GM18951 (cell line): ENCODE results near the gene MSX1.

Experiments
- POLR2A ChIP-seq: IDR thresholded peaks from 4 replicates; pipeline ENCODE4 v1.6.1; 2011; ENCODE audit warnings: mild to moderate bottlenecking; ENCODE audit not compliant: insufficient read length, insufficient read depth; ENCODE audit errors: extremely low read depth
- in situ Hi-C: fragments of 300-500 bp; cut with MboI; formaldehyde crosslinking; loops from one replicate; pipeline ENCODE4 v1.12.0; 2022; ENCODE audit warnings: low sequenced_read_pairs, mixed read lengths, inconsistent platforms; ENCODE audit not compliant: unreplicated experiment

MSX1 gene

GRCh38 chr4:4901877-4902276 lies 42.4 kb downstream of the MSX1 start:
- TF ChIP-seq POLR2A = no peak
- in situ Hi-C loops = no loop called here

GRCh38 chr4:4912155-4912554 lies 52.7 kb downstream of the MSX1 start:
- TF ChIP-seq POLR2A = no peak
- in situ Hi-C loops = no loop called here

GRCh38 chr4:4913147-4913561 lies 53.7 kb downstream of the MSX1 start:
- no peak for TF ChIP-seq POLR2A
- in situ Hi-C loops = no loop called here
